CD4-positive, alpha-beta memory T cell (primary cell): ENCODE results near the gene PASD1. TPM values are rescaled to one million over a fixed set of nuclear protein-coding genes. Genes with fewer than 3 reads are reported as not detected.
A peak's percentile ranks its signal among the peaks of the same experiment; 100 is the strongest.

Experiments
- CTCF ChIA-PET: fragments of 350-600 bp; sonication (Branson Sonifier 250); formaldehyde crosslinking; loops from one replicate; lab custom pipeline; 2021; ENCODE audit warnings: inconsistent platforms; ENCODE audit not compliant: partially characterized antibody; lab: Charles Lee
- POLR2A ChIA-PET: fragments of 350-600 bp; sonication (Branson Sonifier 250); formaldehyde crosslinking; loops from one replicate; lab custom pipeline; 2021; ENCODE audit not compliant: partially characterized antibody; lab: Charles Lee
- DNase-seq, 5 donors: peaks; one replicate each; pipeline versions ENCODE4 v3.0.0 to v3.0.0-alpha.2; 2020 to 2022; ENCODE audit warnings: mixed read lengths in 1 of 5
- H3K27ac ChIP-seq: one replicate; pipeline ENCODE4 v1.7.0; 2013; ENCODE audit warnings: low read depth, low read length
- H3K27me3 ChIP-seq: 2 replicates; pipeline ENCODE4 v1.7.0; 2013; ENCODE audit warnings: mild to moderate bottlenecking, low read length, moderate library complexity; ENCODE audit not compliant: insufficient read depth
- H3K36me3 ChIP-seq: 2 replicates; pipeline ENCODE4 v1.7.0; 2013; ENCODE audit warnings: mild to moderate bottlenecking, low read length, moderate library complexity; ENCODE audit not compliant: insufficient read depth
- H3K4me1 ChIP-seq: 2 replicates; pipeline ENCODE4 v1.7.0; 2013; ENCODE audit warnings: mild to moderate bottlenecking, low read length, moderate library complexity; ENCODE audit not compliant: insufficient read depth
- H3K4me3 ChIP-seq, 2 donors: one replicate each; pipeline ENCODE4 v1.7.0; 2013; ENCODE audit warnings: low read length in 2 of 2, mild to moderate bottlenecking in 1 of 2
- H3K9me3 ChIP-seq, 2 donors: one replicate each; pipeline ENCODE4 v1.7.0; 2013; ENCODE audit warnings: low read length in 2 of 2, control low read depth in 1 of 2; ENCODE audit not compliant: control insufficient read depth in 1 of 2
- H3K27ac Mint-ChIP-seq, 7 donors: one replicate each; pipeline ENCODE4 v1.8.0; 2020 to 2021; ENCODE audit warnings: mixed read lengths in 7 of 7, mild to moderate bottlenecking in 6 of 7, inconsistent platforms in 3 of 7, moderate library complexity in 3 of 7
- H3K27me3 Mint-ChIP-seq, 2 donors: one replicate each; pipeline ENCODE4 v1.8.0; 2020 to 2021; ENCODE audit warnings: mixed read lengths in 2 of 2
- H3K36me3 Mint-ChIP-seq, 2 donors: one replicate each; pipeline ENCODE4 v1.8.0; 2020 to 2021; ENCODE audit warnings: mixed read lengths in 2 of 2, inconsistent platforms in 1 of 2, mild to moderate bottlenecking in 1 of 2
- H3K4me1 Mint-ChIP-seq, 4 donors: one replicate each; pipeline ENCODE4 v1.8.0; 2020 to 2021; ENCODE audit warnings: mixed read lengths in 4 of 4, mild to moderate bottlenecking in 1 of 4
- H3K4me3 Mint-ChIP-seq, 8 donors: one replicate each; pipeline ENCODE4 v1.8.0; 2020 to 2021; ENCODE audit warnings: mixed read lengths in 8 of 8, mild to moderate bottlenecking in 7 of 8, moderate library complexity in 6 of 8, inconsistent platforms in 3 of 8
- H3K9me3 Mint-ChIP-seq, 8 donors: one replicate each; pipeline ENCODE4 v1.8.0; 2020 to 2021; ENCODE audit warnings: mixed read lengths in 8 of 8, mild to moderate bottlenecking in 5 of 8, inconsistent platforms in 3 of 8, moderate library complexity in 1 of 8
- intact Hi-C: fragments of 100-400 bp; cut with micrococcal nuclease; formaldehyde crosslinking; loops from one replicate; pipeline ENCODE4 v1.15.1; 2023
- polyA plus RNA-seq, 2 donors: library from polyadenylated mRNA; unstranded; fragments of 300-500 nt; fragmentation: Illumina TruSeq; gene quantifications; one replicate each; pipeline ENCODE4 v1.2.3, GENCODE V29; 2021
- total RNA-seq, 2 experiments: library from RNA; stranded (reverse); gene quantifications; one replicate each; pipeline ENCODE4 v1.2.3, GENCODE V29; 2021

PASD1 gene
- total and polyA plus RNA-seq, 4 experiments from 2014 or later, result not detected

GRCh38 chrX:151676196-151676595, 112.7 kb downstream of the PASD1 start:
- intact Hi-C loops, result no loop called here

GRCh38 chrX:151679798-151680402, 116.4 kb downstream of the PASD1 start:
- Mint-ChIP-seq H3K9me3 (no peaks in the 10 kb centered on the region), H3K4me3 (no peak overlapping the region), H3K27me3 (peaks cover 1 to 7% of the 10 kb centered on the region in 2 donors), H3K27ac (no peak overlapping the region), H3K4me1 (peaks cover 0 to 2% (median 0%) of the 10 kb centered on the region in 4 donors), H3K36me3 (no peaks in the 10 kb centered on the region)
- no peaks in the 10 kb centered on the region for H3K36me3 ChIP-seq
- ChIA-PET POLR2A (no interaction called here), CTCF (interaction anchor here (2.4 kb wide), 1 partner anchor 528 kb away, joined by 10 read pairs; no protein-coding TSS in a partner anchor)
- no peaks in the 10 kb centered on the region for H3K9me3 ChIP-seq
- intact Hi-C loops, result no loop called here
- H3K4me1 ChIP-seq, result no peaks in the 10 kb centered on the region
- H3K27me3 ChIP-seq, result no peaks in the 10 kb centered on the region
- no peak overlapping the region for H3K27ac ChIP-seq
- no peak overlapping the region for H3K4me3 ChIP-seq
- no peak for DNase-seq

More at GRCh38 chrX:151676196-151676595, 112.7 kb downstream of the PASD1 start:
- no peak overlapping the region for H3K4me3 ChIP-seq
- H3K4me3 Mint-ChIP-seq, result no peak overlapping the region
- POLR2A ChIA-PET, result no interaction called here
- no peak for DNase-seq
- no peaks in the 10 kb centered on the region for H3K27me3 ChIP-seq
- no peaks in the 10 kb centered on the region for H3K4me1 Mint-ChIP-seq
- no peaks in the 10 kb centered on the region for H3K9me3 Mint-ChIP-seq
- CTCF ChIA-PET, result interaction anchor here (0.5 kb wide), 1 partner anchor 524 kb away, joined by 3 read pairs; no protein-coding TSS in a partner anchor
- H3K27ac ChIP-seq, result no peak overlapping the region
- H3K9me3 ChIP-seq, result no peaks in the 10 kb centered on the region
- H3K36me3 ChIP-seq, result no peaks in the 10 kb centered on the region
- H3K27me3 Mint-ChIP-seq, result peaks cover 1% of the 10 kb centered on the region in 2 donors
- no peaks in the 10 kb centered on the region for H3K4me1 ChIP-seq
- H3K36me3 Mint-ChIP-seq, result no peaks in the 10 kb centered on the region
- no peak overlapping the region for H3K27ac Mint-ChIP-seq

- CTCF ChIA-PET, result interaction anchor here (1.7 to 2.4 kb wide), 2 partner anchors 9 to 529 kb away, joined by 3 to 10 read pairs; no protein-coding TSS in a partner anchor
- peak; percentile 28 to 47 (median 37) for DNase-seq
- no peaks in the 10 kb centered on the region for H3K9me3 Mint-ChIP-seq
- Histone ChIP-seq H3K4me3 (no peak overlapping the region), H3K27me3 (no peaks in the 10 kb centered on the region), H3K9me3 (no peaks in the 10 kb centered on the region), H3K36me3 (no peaks in the 10 kb centered on the region), H3K27ac (no peak overlapping the region), H3K4me1 (no peaks in the 10 kb centered on the region)
- H3K27ac Mint-ChIP-seq, result no peak overlapping the region
- H3K36me3 Mint-ChIP-seq, result no peaks in the 10 kb centered on the region
- H3K4me3 Mint-ChIP-seq, result no peak overlapping the region
- POLR2A ChIA-PET, result no interaction called here
- peaks cover 0 to 2% (median 0%) of the 10 kb centered on the region in 4 donors for H3K4me1 Mint-ChIP-seq
- intact Hi-C loops, result no loop called here
- peaks cover 1 to 7% of the 10 kb centered on the region in 2 donors for H3K27me3 Mint-ChIP-seq
Measured at GRCh38 chrX:151680805-151681204, 117.3 kb downstream of the PASD1 start.

DNA sequence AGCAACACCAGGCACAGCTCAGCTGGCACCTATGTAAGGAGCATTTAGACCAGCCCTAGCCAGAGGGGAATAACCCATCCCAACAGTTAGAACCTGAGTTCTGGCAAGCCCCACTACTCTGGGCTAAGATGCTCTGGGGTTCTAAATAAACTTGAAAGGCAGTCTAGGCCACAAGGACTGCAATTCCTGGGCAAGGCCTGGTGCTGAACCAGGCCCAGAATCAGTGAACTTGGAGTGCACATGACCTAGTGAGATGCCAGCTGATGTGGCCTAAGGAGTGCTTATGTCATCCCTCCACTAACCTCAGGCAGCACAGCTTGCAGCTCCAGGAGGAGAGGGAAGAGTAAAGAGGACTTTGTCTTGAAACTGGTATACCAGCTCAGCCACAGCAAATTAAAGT, 124.2 kb downstream of the PASD1 start:
- H3K27ac Mint-ChIP-seq, result no peak overlapping the region
- no peaks in the 10 kb centered on the region for H3K9me3 ChIP-seq
- intact Hi-C loops, result no loop called here
- DNase-seq, result no peak
- H3K4me1 ChIP-seq, result no peaks in the 10 kb centered on the region
- no peak overlapping the region for H3K4me3 Mint-ChIP-seq
- H3K9me3 Mint-ChIP-seq, result no peaks in the 10 kb centered on the region
- ChIA-PET POLR2A (no interaction called here), CTCF (no interaction called here)
- no peaks in the 10 kb centered on the region for H3K36me3 ChIP-seq
- H3K4me1 Mint-ChIP-seq, result peaks cover 0 to 2% (median 0%) of the 10 kb centered on the region in 4 donors
- H3K27ac ChIP-seq, result no peak overlapping the region
- H3K4me3 ChIP-seq, result no peak overlapping the region
- peaks cover 0 to 3% of the 10 kb centered on the region in 2 donors for H3K27me3 Mint-ChIP-seq
- no peaks in the 10 kb centered on the region for H3K27me3 ChIP-seq
- no peaks in the 10 kb centered on the region for H3K36me3 Mint-ChIP-seq

- Mint-ChIP-seq H3K27me3 (peaks cover 0 to 2% of the 10 kb centered on the region in 2 donors), H3K4me3 (no peak overlapping the region), H3K4me1 (no peaks in the 10 kb centered on the region), H3K27ac (no peak overlapping the region), H3K9me3 (no peaks in the 10 kb centered on the region), H3K36me3 (no peaks in the 10 kb centered on the region)
- no peak overlapping the region for H3K27ac ChIP-seq
- ChIA-PET POLR2A (no interaction called here), CTCF (no interaction called here)
- H3K27me3 ChIP-seq, result no peaks in the 10 kb centered on the region
- no peak overlapping the region for H3K4me3 ChIP-seq
- no peaks in the 10 kb centered on the region for H3K4me1 ChIP-seq
- intact Hi-C loops, result no loop called here
- no peaks in the 10 kb centered on the region for H3K9me3 ChIP-seq
- DNase-seq, result no peak
- no peaks in the 10 kb centered on the region for H3K36me3 ChIP-seq
Measured at GRCh38 chrX:151688695-151689094, 125.2 kb downstream of the PASD1 start.

DNA sequence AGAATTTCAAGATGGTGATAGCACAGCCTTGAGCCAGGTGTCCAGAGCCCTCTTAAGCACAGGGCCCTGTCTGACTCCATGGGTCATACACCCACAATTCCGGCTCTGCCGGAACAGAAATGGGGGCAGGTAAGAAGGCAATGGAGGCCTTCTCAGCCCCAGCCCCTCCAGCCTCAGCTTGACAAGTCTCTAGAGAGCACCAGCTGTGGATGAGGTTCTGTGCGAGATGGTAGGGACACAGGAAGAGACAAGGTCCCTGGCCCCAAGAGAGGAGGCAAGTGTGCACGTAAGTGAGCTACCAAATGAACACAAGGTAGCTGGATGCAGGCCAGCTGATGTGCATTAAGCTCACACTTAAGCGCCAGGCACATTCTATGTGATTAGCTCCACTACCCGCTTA, 129.3 kb downstream of the PASD1 start:
- no peak for DNase-seq
- Histone ChIP-seq H3K36me3 (no peaks in the 10 kb centered on the region), H3K27ac (no peak overlapping the region), H3K4me1 (no peaks in the 10 kb centered on the region), H3K4me3 (no peak overlapping the region), H3K27me3 (no peaks in the 10 kb centered on the region), H3K9me3 (no peaks in the 10 kb centered on the region)
- Mint-ChIP-seq H3K36me3 (no peaks in the 10 kb centered on the region), H3K4me1 (no peaks in the 10 kb centered on the region), H3K27ac (no peak overlapping the region), H3K27me3 (peaks cover 5% of the 10 kb centered on the region in 2 donors), H3K4me3 (no peak overlapping the region), H3K9me3 (no peaks in the 10 kb centered on the region)
- intact Hi-C loops, result no loop called here
- CTCF ChIA-PET, result no interaction called here
- POLR2A ChIA-PET, result no interaction called here

DNA sequence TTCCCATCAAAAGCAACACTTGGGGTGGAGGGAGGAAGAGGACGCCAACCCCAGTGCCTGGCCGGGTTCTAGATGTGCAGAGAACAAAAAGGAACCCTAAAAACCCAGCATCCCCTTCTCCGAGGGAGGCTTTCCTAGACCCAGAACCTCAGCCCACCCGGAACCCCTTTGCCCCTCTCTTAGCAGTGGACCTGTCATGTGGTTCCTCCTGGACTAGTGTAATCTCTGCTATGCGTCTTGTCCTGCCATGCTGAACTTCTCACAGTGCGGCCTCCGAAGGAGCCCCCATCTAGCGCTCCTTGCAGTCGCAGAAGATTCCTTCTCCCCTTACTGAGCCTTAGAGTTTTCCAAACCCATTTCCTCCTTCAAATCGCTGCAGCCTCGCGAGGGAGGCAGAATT, 130.6 kb downstream of the PASD1 start:
- Mint-ChIP-seq H3K9me3 (no peaks in the 10 kb centered on the region), H3K4me3 (no peak overlapping the region), H3K27me3 (peaks cover 5% of the 10 kb centered on the region in 2 donors), H3K27ac (no peak overlapping the region), H3K4me1 (no peaks in the 10 kb centered on the region), H3K36me3 (no peaks in the 10 kb centered on the region)
- Histone ChIP-seq H3K36me3 (no peaks in the 10 kb centered on the region), H3K4me1 (no peaks in the 10 kb centered on the region), H3K27me3 (no peaks in the 10 kb centered on the region), H3K27ac (no peak overlapping the region), H3K4me3 (no peak overlapping the region), H3K9me3 (no peaks in the 10 kb centered on the region)
- intact Hi-C loops, result no loop called here
- no peak for DNase-seq
- ChIA-PET POLR2A (no interaction called here), CTCF (no interaction called here)
